ENCODE data around the gene NMRK2.
A peak's percentile ranks its signal among the peaks of the same experiment; 100 is the strongest.
"Not testable (repeated sequence)": the region's sequence is repeated elsewhere in the genome, so short reads cannot be mapped to it uniquely, and the experiment has no call there.

NMRK2 gene

GRCh38 chr19:3932931-3933810 is at the start of gene NMRK2:
Gene NMRK2 (plus strand): TSS chr19:3933069. CDS start chr19:3933672, 603 bp downstream.
- peak; percentile 23 for DNase-seq

GRCh38 chr19:3890591-3890990 is 42.3 kb upstream of the NMRK2 start:
- DNase-seq, result no peak

- no peak for DNase-seq
These were observed 39.2 kb upstream of the NMRK2 start for GRCh38 chr19:3893509-3894179.

GRCh38 chr19:3894959-3895358 is 37.9 kb upstream of the NMRK2 start:
- DNase-seq, result not testable (repeated sequence)

- DNase-seq, result no peak
These were observed 37.1 kb upstream of the NMRK2 start for GRCh38 chr19:3895788-3896187.

GRCh38 chr19:3897936-3898335 is 34.9 kb upstream of the NMRK2 start:
- no peak for DNase-seq

- no peak for DNase-seq
These were observed 34.4 kb upstream of the NMRK2 start for GRCh38 chr19:3898426-3898825.

GRCh38 chr19:3899531-3900294 is 33.2 kb upstream of the NMRK2 start:
- DNase-seq, result no peak

GRCh38 chr19:3902317-3902973 is 30.4 kb upstream of the NMRK2 start:
- DNase-seq, result no peak

- no peak for DNase-seq
These were observed 28.6 kb upstream of the NMRK2 start for GRCh38 chr19:3904233-3904632.

GRCh38 chr19:3907626-3908265 is 25.1 kb upstream of the NMRK2 start:
- no peak for DNase-seq

- no peak for DNase-seq
These were observed 24.4 kb upstream of the NMRK2 start for GRCh38 chr19:3908266-3909054.

GRCh38 chr19:3910105-3910504 is 22.8 kb upstream of the NMRK2 start:
- DNase-seq, result no peak

GRCh38 chr19:3914199-3914598 is 18.7 kb upstream of the NMRK2 start:
- DNase-seq, result no peak

GRCh38 chr19:3916033-3916432 is 16.8 kb upstream of the NMRK2 start:
- no peak for DNase-seq

GRCh38 chr19:3919793-3920192 is 13.1 kb upstream of the NMRK2 start:
- no peak for DNase-seq

GRCh38 chr19:3923096-3923758 is 9.6 kb upstream of the NMRK2 start:
- no peak for DNase-seq

GRCh38 chr19:3923912-3924311 is 9.0 kb upstream of the NMRK2 start:
- no peak for DNase-seq

GRCh38 chr19:3931041-3931440 is 1.8 kb upstream of the NMRK2 start:
- no peak for DNase-seq

- no peak for DNase-seq
These were observed 3.9 kb downstream of the NMRK2 start for GRCh38 chr19:3936506-3937442.

All from activated CD4-positive, alpha-beta T cell treated with anti-CD3 and anti-CD28 coated beads for 48 hours (primary cell).